Esophagus squamous epithelium (tissue), 5 donors: ENCODE data around the gene NANOS3. TPM values are rescaled to one million over a fixed set of nuclear protein-coding genes. Genes with fewer than 3 reads are reported as not detected.

Source experiments
- DNase-seq: peaks from one replicate; lab custom pipeline; 2025; lab: John Stamatoyannopoulos, UW
- H3K27ac ChIP-seq, 4 donors: fragments of 200-600 bp; sonication (generic); one replicate each; pipeline ENCODE4 v1.5.1; 2016 to 2019; ENCODE audit warnings: mild to moderate bottlenecking in 1 of 4
- H3K27me3 ChIP-seq, 4 donors: fragments of 200-600 bp; sonication (generic); 1 replicate in 3 of 4; 2 replicates in 1 of 4; pipeline versions ENCODE4 v1.5.1 to v1.6.0; 2017 to 2021; ENCODE audit warnings: antibody characterized with exemption in 1 of 4
- H3K36me3 ChIP-seq, 3 donors: fragments of 200-600 bp; sonication (generic); one replicate each; pipeline ENCODE4 v1.5.1; 2016 to 2019
- H3K4me1 ChIP-seq, 3 donors: fragments of 200-600 bp; sonication (generic); one replicate each; pipeline ENCODE4 v1.5.1; 2017 to 2019
- H3K4me3 ChIP-seq, 4 donors: fragments of 200-600 bp; sonication (generic); 1 replicate in 3 of 4; 2 replicates in 1 of 4; pipeline ENCODE4 v1.5.1; 2016 to 2019; ENCODE audit warnings: mild to moderate bottlenecking in 2 of 4, moderate library complexity in 1 of 4
- H3K9me3 ChIP-seq, 3 donors: fragments of 200-600 bp; sonication (generic); one replicate each; pipeline ENCODE4 v1.5.1; 2016 to 2019
- POLR2A ChIP-seq, 4 donors: fragments of 450-650 bp; IDR thresholded peaks; one replicate each; pipeline ENCODE4 v1.6.1; 2017; ENCODE audit warnings: antibody characterized with exemption in 4 of 4, mild to moderate bottlenecking in 4 of 4, moderate library complexity in 3 of 4
- WGBS, 2 donors: methylation state at CpG; one replicate each; pipeline ENCODE4 v1.1.5; 2018; 5-methylcytosine and 5-hydroxymethylcytosine counted together
- intact Hi-C: fragments of 100-400 bp; cut with DNase I; formaldehyde crosslinking; loops from one replicate; pipeline ENCODE4 v1.15.0; 2022
- total RNA-seq, 4 donors: library from RNA; depleted of rRNA; stranded (reverse); fragments of >200 nt; gene quantifications; one replicate each; pipeline ENCODE4 v1.1.0, GENCODE V29; 2016
- TF ChIP-seq, protein P1 (sequence below), 6 experiments: fragments of 450-650 bp in 4 of 6; fragments of 200-600 bp in 2 of 6; sonication (generic) in 2 of 6; IDR thresholded peaks; one replicate each; pipeline ENCODE4 v1.5.1; 2016 to 2019; ENCODE audit warnings: antibody characterized with exemption in 6 of 6, mild to moderate bottlenecking in 4 of 6, moderate library complexity in 4 of 6
- donor health status: DM: yes; HTN: yes; CAD: no.

NANOS3 gene
- total RNA-seq, 4 donors from 2014 or later = not detected

DNA sequence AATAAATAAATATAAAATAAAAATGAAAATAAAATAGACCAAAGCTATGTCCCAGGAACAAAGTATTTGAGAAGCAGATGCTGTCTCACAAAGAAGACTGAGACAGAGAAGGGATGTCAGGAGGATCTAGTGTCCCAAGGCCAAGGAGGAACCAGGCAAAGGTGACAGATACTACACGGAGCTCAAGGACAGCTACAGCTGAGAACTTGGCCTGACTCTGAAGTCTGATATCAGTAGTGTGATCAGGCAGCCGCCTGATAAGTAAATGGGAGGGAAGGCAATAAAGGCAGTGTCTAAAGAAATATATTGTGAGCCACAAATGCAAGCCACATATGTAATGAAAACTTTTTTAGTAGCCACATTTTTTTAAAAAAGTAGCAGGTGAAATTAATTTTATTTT is 20.4 kb upstream of the NANOS3 start:
- no peaks in the 10 kb centered on the region for H3K9me3 ChIP-seq
- H3K4me1 ChIP-seq = peaks cover 5 to 58% (median 12%) of the 10 kb centered on the region in 3 donors
- intact Hi-C loops = no loop called here
- WGBS, 2 donors = 77% methylated on average over 2 of the region's 2 CpGs
- DNase-seq = no peak
- TF ChIP-seq, protein P1, sequence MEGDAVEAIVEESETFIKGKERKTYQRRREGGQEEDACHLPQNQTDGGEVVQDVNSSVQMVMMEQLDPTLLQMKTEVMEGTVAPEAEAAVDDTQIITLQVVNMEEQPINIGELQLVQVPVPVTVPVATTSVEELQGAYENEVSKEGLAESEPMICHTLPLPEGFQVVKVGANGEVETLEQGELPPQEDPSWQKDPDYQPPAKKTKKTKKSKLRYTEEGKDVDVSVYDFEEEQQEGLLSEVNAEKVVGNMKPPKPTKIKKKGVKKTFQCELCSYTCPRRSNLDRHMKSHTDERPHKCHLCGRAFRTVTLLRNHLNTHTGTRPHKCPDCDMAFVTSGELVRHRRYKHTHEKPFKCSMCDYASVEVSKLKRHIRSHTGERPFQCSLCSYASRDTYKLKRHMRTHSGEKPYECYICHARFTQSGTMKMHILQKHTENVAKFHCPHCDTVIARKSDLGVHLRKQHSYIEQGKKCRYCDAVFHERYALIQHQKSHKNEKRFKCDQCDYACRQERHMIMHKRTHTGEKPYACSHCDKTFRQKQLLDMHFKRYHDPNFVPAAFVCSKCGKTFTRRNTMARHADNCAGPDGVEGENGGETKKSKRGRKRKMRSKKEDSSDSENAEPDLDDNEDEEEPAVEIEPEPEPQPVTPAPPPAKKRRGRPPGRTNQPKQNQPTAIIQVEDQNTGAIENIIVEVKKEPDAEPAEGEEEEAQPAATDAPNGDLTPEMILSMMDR (IDR thresholded peaks at IDR 0.05) = no peak
- TF ChIP-seq POLR2A (IDR thresholded peaks at IDR 0.05) = no peak
- no peak overlapping the region for H3K27ac ChIP-seq
- no peak overlapping the region for H3K4me3 ChIP-seq
- H3K36me3 ChIP-seq = no peaks in the 10 kb centered on the region
- H3K27me3 ChIP-seq = no peaks in the 10 kb centered on the region

GRCh38 chr19:13859361-13859880 is 17.5 kb upstream of the NANOS3 start:
- Histone ChIP-seq H3K36me3 (no peaks in the 10 kb centered on the region), H3K27me3 (no peaks in the 10 kb centered on the region), H3K4me1 (peaks cover 7 to 51% (median 11%) of the 10 kb centered on the region in 3 donors), H3K9me3 (no peaks in the 10 kb centered on the region), H3K4me3 (no peak overlapping the region), H3K27ac (peak overlapping the region; percentile 28 to 76 (median 64))
- no peak for TF ChIP-seq POLR2A (IDR thresholded peaks at IDR 0.05)
- TF ChIP-seq, protein P1 (IDR thresholded peaks at IDR 0.05) = no peak
- no peak for DNase-seq
- WGBS, 2 donors = 84 to 91% methylated on average over 3 of the region's 3 CpGs
- intact Hi-C loops = no loop called here

GRCh38 chr19:13860679-13861391 is 16.1 kb upstream of the NANOS3 start:
- peak overlapping the region; percentile 84 to 95 (median 93) for H3K27ac ChIP-seq
- no peak for DNase-seq
- intact Hi-C loops = loop anchor here (10.0 kb wide), 1 partner anchor 266 kb away; no protein-coding TSS in a partner anchor
- TF ChIP-seq, protein P1 (IDR thresholded peaks at IDR 0.05) = no peak
- TF ChIP-seq POLR2A (IDR thresholded peaks at IDR 0.05) = no peak
- peaks cover 11 to 56% (median 14%) of the 10 kb centered on the region in 3 donors for H3K4me1 ChIP-seq
- peaks cover 0 to 11% (median 0%) of the 10 kb centered on the region in 4 donors for H3K27me3 ChIP-seq
- 75 to 77% methylated on average over 10 to 13 of the region's 13 CpGs for WGBS, 2 donors
- peak overlapping the region in 1 of 4 donors; percentile 52 for H3K4me3 ChIP-seq
- no peaks in the 10 kb centered on the region for H3K9me3 ChIP-seq
- H3K36me3 ChIP-seq = no peaks in the 10 kb centered on the region

DNA sequence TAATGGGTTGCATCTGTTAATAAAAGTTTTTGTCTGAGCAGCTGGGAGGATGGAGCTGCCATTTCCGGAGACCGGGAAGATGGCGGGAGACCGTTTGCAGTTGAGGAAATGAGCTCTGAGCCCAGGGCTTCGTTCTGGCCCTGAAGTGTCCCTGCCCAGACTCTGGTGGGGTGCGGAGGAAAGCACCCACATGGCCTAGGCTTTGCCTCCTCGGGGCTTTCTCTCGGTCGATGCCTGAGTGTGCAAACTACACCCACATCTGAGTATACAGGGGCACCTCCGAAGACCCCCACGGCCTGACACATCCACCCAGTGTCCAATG is 15.6 kb upstream of the NANOS3 start:
- WGBS, 2 donors = 16 to 40% methylated on average over 5 to 9 of the region's 11 CpGs
- Histone ChIP-seq H3K27me3 (peaks cover 0 to 17% (median 0%) of the 10 kb centered on the region in 4 donors), H3K4me3 (peak overlapping the region; percentile 29 to 58 (median 53)), H3K9me3 (no peaks in the 10 kb centered on the region), H3K27ac (peak overlapping the region; percentile 84 to 95 (median 93)), H3K36me3 (no peaks in the 10 kb centered on the region), H3K4me1 (peaks cover 15 to 62% (median 19%) of the 10 kb centered on the region in 3 donors)
- no peak for DNase-seq
- intact Hi-C loops = loop anchor here (10.0 kb wide), 1 partner anchor 267 kb away; no protein-coding TSS in a partner anchor
- no peak for TF ChIP-seq POLR2A (IDR thresholded peaks at IDR 0.05)
- TF ChIP-seq, protein P1 (IDR thresholded peaks at IDR 0.05) = no peak
